Medulla oblongata (tissue), 1 donor: Measurements from ENCODE around the gene KRT6A.

ENCODE experiments used
- DNase-seq: peaks from one replicate; pipeline ENCODE4 v3.0.0-alpha.2; 2015; ENCODE audit errors: extremely low spot score

The KRT6A gene

DNA sequence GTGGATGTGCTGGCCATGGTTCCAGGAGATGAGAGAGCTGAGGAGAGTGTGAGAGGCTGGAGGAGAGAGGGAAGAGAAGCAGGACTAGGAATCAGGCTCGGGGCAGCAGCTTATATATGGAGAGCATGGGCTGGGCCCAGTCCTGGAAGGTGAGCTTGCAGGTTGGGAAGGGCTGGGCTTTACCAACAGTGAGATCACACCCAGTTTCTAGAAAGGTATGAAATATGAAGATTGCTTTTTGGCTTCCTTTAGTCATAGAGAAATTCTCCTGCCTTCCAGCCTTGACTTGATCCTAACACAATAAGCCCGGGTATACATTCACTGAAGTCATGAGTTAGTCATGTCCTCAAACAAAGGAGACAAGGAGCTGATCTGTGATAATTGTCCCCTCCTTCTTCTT is at the start of gene KRT6A:
Gene KRT6A (minus strand): TSS at position 86 of the 400 bp plus-strand sequence. CDS start 69 bp downstream, at position 17.
- no peak for DNase-seq

DNA sequence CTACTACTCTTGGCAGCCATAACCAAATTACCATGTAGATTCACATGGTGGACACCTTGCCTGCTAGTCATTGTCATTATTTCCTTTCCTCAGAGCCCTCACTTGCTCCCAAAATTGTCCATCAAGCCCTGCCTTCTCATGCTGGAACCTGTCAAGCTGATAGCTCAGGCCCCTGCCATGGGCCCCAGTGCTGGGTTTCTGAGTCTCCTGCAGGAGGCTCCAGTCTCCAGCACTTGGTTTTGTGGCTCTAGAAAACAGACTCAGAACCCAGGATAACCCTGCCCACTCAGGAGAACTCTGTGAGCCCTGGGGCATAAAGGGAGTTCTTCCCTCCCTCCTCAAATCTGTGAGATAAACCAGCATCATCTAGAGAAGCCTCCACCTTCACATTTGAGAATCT is 49.1 kb upstream of the KRT6A start:
- DNase-seq, result no peak

DNA sequence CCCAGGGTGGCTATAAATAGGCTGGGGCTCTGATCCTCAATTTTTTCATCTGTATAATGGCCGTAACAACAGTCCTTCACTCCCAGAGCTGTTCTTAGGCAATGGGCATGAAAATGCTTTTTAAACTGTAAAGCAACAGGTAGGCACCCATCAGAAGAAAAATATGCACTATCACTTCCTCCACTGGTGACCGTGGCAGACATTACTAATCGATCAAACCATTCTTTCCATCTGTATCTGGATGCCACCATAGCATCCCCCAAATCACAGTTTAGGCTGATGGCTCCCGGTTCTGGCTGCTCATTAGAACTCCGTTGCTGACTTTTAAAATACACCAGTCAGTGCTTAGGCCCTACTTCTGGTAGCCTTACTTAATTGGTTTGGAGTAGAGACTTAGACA is 48.7 kb upstream of the KRT6A start:
- no peak for DNase-seq

DNA sequence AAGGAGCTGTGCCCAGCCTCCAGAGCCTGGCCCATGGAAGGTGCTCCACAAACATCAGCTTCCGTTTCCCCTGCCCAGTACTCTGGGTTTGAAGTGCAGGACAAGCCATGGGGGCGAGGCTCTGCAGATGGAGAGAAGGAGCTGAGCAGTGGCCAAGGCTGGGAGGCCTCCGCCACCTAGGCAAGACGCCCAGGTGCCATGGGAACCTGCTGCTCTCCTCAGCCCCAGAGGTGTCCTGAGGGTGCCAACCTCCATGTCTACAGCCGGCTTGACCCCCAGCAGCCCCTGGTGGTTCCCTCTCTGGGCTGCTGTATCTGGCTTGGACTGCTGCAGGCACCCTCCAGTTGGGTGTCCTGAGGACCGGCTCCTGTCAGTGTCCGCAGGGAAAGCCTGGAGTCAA is 47.5 kb upstream of the KRT6A start:
- no peak for DNase-seq

DNA sequence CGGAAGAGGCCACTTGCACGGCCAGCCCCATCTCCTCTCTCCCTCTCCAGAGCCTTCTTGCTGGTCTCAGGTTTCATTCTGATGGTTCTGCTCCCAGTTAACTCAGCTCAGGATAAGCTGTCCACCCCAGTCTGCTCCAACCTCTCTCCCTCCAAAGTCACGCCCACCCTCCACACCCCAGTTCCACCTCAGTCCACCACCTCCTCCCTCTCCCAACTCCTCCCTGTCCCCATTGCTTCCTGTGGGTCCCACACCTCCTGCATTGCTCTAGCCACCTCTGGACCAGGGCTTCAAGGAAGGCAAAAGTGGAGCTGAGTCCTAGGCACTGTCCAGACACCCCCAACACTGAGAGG is 46.7 kb upstream of the KRT6A start:
- DNase-seq, result no peak

DNA sequence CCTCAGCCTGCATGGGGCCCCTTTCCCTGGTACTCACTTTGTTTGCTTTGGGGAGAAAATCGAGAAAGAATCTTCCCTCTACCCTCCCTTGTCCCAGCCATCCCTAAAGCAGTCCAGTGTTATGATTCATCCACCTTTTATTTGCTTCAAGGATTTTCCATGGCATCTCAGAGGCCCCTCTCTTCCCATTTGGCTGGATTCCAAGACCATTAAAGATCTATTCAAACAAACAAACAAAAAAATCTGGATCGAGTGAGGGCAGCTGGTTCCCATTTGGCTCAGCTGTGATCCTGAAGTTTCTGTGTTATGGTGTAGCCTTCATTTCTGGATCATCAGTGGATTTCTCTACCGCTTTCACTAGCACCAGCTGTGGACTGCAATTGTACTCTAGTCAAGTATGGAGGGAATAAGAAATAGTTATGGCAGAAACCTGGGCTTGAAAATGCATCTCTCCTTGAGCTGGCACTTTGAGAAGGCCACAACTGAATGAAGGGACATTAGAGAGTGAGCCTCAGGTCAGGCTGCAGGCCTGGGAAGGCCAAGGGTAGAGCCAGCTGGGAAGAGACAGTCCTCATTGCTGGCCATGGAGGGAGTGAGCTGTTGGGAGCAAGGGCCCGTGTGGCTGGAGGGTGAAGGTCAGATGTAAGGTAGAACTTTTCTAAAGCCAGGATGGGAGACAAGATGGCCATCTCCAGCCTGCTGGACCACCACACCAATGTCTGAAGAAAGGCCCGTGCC is 46.2 kb upstream of the KRT6A start:
- DNase-seq, result peak; percentile 20

DNA sequence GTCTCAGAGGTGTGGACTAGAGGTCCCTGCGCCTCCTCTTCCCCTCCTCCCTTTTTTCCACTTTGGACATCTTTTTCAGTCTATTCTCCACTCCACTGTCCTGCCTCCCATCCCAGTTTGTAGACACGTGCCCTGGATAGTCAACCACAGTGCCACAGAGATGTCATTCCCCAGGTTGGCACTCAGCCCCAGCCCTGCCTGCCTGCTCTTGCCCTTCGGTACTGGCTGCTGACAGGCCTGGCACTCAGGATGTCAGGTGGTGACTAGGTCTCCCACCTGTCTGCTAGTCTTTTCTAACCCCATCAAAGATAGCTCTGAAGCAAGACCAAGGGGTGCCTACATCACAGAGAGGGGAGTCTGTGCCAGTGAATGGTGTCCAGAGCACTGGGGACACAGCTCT is 44.0 kb upstream of the KRT6A start:
- no peak for DNase-seq

DNA sequence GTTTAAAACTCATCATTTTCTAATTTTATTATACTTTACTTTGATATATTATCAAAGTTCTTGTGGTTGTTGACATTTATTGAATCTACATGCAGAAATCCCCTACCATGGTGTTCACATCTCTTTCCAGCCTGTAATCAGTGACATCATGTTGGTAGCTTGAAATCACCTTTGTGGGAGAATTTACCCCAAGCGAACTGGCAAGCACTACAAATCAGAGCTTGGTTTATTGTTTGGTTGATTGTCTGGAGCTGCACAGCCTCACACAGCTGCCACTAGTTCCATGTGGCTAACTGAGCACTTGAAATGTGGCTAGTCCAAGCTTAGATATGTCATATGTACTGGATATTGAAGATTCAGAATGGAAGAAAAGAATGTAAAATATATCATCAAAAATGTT is 42.5 kb upstream of the KRT6A start:
- DNase-seq, result no peak

DNA sequence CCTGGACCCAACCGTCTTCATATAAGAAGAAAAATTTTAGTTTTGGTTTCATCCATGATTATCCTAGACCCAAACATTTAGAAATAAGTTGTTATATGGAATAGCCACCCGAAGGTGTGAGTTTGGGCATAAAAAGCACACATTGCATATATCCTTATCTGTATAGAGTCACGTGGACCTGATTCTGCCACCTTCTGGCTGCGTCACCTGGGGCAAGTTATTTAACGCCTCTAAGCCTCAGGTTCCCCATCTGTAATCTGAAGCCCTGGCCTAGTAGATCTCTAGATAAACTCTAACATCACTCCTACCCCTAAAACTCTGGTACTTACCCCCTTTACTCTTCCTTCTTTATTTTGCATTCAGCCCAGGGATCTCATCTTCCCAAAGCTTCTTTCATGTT is 41.4 kb upstream of the KRT6A start:
- DNase-seq, result no peak

DNA sequence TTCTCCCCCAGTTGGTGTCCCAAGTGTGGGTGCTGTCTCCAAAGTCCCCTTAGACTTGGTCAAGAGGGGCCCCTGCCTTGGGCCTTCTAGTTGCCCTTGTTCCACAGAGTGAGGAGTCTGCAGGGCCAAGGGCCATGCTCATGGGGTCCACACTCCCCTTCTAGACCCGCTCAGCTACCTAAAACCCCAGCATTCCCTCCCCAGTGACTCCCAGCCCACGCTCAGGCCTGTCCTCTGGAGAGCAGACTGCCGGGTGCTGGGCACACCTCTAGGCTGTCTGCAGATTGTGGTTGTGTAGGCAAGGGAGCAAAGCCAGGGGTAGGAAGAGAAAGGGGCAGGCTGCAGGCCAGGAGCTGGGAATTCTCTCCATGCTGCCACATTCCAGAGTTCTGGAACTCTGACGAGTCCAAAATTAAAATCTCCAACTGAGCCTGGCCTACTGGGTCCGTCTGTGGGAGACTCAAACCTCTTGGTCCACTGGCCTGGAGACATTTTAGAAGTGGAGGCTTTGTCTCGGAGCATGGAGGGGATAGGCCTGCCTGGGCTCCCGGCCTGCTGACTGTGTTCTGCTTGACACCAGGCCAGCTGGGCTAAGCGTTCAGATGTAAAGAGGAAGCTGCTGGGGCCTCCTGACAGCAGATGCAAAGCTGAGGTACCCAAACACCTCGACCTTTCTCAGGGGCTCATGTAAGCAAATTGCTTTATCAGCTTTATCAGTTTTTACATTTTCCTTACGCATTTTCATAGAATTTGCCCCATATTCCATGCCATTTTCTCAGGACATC is 40.8 kb upstream of the KRT6A start:
- peak; percentile 17 for DNase-seq

DNA sequence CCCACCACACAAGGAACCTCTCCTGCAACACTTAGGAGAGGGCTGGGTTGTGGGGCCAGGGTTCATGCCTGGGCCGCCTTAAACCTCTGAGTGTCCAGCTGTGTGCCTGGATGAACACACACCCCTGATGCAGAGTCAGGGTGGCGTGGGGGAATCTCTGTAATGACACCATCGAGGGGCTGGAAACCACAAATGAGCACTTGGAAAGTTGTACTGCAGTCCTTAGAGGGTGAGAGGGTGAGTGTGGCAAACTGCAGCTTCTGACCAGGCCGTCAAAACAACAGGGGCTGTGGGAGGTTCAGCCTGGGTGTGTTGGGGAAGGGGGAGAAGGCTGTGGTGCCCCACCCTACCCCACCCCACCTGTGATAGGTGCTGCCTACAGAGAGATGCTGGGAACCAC is 39.6 kb upstream of the KRT6A start:
- no peak for DNase-seq

DNA sequence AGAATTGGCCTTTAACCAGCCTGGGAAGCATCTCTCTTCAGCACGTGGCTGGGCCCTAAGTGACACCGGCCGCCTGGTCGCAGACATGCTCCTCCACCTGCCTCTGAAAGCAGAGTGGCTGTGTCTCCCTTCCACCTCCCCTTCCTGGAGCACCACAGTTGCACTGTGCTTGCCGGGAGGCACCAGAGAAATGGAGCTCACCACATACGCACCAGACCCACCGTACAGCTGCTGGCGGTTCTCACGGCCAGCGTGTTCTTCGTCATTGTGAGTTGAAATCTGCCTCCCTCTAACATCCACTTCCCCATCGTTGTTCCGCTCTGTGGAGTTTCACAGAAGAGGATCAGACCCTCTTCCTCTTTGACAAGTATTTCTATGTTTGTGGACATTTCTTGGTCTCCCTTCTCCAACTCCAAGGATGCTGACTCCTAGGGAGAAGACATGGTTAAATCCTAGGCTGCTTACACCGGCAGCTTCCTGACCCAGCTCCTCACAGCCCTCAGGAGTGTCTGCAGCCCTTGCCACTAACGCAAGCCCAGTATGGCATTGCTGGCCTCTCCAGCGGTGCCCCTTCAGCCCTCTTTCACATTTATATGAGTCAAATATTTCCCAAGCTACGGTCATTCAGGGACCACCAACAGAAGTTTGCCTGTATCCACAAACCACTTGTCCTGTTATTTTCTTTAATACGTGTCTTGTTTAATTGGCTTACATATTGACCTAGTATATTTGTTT is 38.7 kb upstream of the KRT6A start:
- peak; percentile 58 for DNase-seq

DNA sequence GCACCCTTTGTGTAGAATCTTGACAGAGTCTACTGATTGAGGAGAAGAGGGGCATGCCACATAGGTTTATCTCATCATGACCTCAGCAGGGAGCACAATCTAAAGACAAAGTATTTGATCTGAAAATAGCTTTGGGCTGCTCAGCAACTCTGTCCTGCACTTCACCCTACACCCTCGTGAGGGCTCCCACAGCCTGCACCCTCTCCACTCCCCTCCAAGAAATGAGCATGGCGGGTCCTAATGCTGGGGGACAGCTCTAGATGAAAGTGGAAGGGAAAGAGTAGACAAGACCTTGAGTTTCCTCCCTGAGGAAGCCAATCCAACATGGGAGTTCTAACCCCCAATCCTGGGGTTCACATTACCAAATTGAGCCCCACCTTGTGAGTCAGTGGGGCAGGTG is 37.8 kb upstream of the KRT6A start:
- no peak for DNase-seq

DNA sequence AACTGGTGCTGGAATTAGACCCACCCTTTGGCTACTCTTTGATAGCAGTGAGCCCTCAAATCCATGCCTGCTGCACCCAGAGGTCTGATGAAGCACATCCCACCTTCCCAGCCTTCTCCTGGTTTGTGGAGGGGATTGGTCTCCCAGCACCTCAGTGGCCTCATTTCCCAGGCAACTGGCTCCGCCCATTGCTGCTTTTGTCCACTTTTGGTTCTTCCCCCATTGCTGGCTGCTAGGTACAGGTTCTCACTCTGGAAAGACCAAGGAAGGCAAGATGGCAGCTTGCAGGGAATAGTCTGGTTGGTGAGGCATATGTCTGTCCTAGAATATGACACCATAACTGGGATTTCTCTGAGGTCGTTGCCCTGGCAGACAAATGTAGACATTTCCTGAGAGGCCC is 37.3 kb upstream of the KRT6A start:
- no peak for DNase-seq

DNA sequence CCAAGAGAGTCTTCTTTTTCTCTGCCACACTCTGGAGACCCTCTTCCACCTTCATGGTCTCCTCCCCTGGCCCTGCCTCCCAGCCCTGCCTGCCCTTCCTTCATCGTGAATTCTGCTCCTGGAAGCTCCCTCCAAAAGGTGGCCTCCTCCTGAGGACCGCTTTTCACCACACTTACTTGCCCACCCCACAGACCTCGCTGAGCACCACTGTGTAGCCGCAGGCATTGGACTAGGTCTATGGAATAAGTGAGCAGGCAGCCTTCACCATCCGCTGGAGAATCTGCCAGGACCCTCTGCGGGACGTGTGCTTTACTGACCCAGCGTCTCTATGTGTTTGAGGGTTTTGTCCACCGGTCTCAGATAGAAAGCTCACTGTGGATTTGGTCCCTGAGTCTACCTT is 36.8 kb upstream of the KRT6A start:
- no peak for DNase-seq

DNA sequence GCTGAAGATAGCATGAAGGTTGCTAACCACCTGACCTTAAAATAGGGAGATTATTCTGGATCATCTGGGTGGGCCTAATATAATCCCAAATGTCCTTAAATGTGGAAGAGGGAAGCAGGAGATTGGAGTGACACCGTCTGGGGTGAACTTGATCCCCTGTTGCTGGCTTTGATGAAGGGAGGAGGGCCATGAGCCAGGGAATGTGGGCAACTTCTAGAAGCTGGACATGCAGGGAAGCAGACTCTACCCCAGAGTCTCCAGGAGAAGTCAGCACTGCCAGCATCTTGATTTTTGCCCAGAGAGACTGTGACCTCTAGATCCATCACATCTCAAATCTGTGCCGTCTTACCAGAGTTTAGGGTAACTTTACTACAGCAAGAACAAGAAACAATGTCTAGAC is 36.4 kb upstream of the KRT6A start:
- no peak for DNase-seq

DNA sequence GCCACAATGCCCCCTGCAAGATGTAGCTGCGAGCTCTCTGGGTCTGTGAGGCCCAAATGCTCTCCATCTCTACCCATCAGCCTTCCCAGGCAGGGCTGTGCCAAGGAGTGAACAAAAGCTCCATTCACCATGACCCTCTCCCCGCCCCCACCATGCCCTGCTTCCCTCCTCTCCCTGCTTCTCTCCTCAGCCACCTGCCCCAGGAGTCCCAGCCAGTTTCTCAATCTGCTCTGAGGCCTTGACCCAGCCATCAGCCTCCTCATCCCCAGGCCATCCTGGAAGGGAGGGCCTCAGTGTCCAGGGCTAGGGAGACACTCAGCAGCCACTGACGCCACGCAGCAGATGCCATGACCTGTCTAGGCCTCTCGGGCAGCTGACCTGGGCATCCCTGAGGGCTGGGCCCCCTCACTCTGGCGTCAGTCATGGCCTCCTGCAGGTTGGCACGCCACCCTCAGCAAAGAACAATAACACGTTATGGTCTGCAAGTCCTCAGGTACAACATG is 35.6 kb upstream of the KRT6A start:
- DNase-seq, result peak; percentile 77

DNA sequence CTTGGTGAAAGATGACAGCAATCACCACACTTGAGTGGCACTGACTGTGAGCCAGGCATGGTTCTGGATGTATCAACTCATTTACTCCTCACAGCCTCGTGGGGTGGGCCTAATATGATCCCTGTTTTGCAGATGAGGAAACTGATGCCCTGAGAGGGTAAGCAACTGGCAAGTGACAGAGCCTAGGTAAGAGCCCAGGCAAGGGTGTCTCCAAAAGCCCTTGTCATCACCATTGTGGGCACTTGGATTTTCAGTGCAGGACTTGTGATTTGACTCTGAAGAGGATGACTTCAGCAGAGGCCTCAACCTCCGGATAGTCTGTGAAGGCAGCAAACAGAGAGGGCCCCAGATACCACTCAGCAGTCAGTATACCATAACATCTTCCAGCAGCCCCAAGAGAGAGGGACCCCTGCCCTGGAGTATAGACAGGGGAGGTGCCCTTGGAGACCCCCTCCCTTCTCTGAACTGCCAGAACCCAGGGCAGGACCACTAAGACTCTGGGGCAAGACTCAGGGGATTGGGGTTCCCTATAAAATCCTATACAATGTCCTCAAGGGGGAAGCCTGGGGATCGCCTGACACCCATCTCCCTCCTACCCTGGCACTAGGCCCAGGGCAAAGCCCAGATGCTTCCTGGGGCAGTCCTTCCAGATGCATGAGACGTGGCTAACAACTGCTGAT is 34.2 kb upstream of the KRT6A start:
- DNase-seq, result no peak

DNA sequence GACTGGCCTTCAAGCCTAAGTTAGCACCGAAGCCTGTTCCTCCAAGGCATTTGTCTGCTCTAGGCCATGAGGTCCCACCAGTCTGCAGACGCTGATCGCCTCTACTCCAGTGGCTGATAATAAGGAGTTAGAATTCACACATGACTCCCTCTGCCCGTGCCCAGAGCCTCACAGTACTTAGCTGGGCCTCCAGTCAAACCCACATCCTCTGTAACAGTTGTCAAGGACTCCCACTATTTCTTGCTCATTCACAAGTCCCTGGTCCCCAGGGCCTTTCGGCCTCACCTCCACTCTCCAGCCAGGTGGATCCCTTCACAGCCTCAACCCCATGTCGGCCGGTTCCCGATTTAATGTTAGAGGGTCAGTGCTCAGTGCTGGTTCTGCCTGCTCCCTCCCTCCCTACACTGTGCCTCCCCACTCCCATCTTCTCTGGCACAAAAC is 33.5 kb upstream of the KRT6A start:
- no peak for DNase-seq

DNA sequence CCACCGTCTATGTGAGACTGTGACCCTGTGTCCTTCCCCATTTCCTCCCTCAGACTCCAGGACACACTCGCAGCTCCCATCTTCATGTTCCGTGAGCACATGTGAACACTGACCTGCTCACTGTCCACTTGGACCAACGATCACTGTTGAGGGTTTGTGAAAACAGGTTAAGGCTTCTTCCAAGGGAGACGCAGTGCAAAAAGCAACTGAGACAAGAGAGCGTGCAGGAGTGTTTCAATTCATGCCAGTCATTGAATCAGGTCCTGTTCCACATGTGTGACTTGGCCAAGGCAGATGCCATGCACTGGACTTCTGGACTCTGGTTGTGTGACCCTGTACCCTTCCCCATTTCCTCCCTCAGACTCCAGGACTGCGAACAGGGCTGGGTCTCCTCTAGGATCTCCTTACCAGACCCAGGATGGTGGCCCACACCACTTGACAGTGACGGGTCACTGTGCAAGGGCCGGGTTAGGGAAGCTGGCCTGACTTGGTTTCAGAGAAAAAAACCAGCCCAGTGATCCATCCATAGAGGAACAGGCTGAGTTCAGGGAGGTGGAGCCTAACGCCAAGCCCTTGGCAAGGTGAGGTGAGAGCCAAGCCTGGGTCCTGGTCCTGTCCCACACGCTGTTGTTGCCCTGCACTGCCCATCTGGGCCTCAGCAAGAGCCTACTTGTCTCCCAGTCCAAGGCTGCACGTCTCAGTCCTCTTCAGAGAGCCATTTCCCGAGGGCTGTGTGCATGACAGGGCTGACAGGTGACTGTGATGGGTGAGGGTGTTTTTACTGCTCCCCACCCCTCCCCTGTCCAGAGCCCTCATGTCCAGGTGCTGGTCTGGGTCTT is 32.8 kb upstream of the KRT6A start:
- no peak for DNase-seq
